HUES6 (cell line): ENCODE measurements around the gene PCNT.
"Not testable (repeated sequence)": the region's sequence is repeated elsewhere in the genome, so short reads cannot be mapped to it uniquely, and the experiment has no call there.

Source experiments
- H3K27ac ChIP-seq: 2 replicates; pipeline ENCODE4 v1.7.0; 2013; ENCODE audit warnings: low read depth, mild to moderate bottlenecking, low read length, inconsistent platforms
- H3K27me3 ChIP-seq: 2 replicates; pipeline ENCODE4 v1.6.1; 2013; ENCODE audit warnings: low read length; ENCODE audit not compliant: control insufficient read depth, insufficient read depth
- H3K36me3 ChIP-seq: 2 replicates; pipeline ENCODE4 v1.6.1; 2013; ENCODE audit warnings: low read length; ENCODE audit not compliant: control insufficient read depth, insufficient read depth
- H3K4me1 ChIP-seq: 2 replicates; pipeline ENCODE4 v1.6.1; 2013; ENCODE audit warnings: low read length; ENCODE audit not compliant: control insufficient read depth, insufficient read depth
- H3K4me3 ChIP-seq: 2 replicates; pipeline ENCODE4 v1.5.1; 2013; ENCODE audit warnings: low read depth, low read length
- H3K9ac ChIP-seq: one replicate; pipeline ENCODE4 v1.6.1; 2013; ENCODE audit warnings: mild to moderate bottlenecking, low read length
- H3K9me3 ChIP-seq: 2 replicates; pipeline ENCODE4 v1.6.1; 2013; ENCODE audit warnings: low read depth, low read length; ENCODE audit not compliant: control insufficient read depth, insufficient read depth

PCNT gene

GRCh38 chr21:46431448-46431847, 107.5 kb downstream of the PCNT start:
- Histone ChIP-seq H3K4me1 (no peaks in the 10 kb centered on the region), H3K4me3 (no peak overlapping the region), H3K9me3 (no peaks in the 10 kb centered on the region), H3K9ac (no peak overlapping the region), H3K27me3 (no peaks in the 10 kb centered on the region), H3K27ac (no peak overlapping the region), H3K36me3 (peaks cover 76% of the 10 kb centered on the region)

DNA sequence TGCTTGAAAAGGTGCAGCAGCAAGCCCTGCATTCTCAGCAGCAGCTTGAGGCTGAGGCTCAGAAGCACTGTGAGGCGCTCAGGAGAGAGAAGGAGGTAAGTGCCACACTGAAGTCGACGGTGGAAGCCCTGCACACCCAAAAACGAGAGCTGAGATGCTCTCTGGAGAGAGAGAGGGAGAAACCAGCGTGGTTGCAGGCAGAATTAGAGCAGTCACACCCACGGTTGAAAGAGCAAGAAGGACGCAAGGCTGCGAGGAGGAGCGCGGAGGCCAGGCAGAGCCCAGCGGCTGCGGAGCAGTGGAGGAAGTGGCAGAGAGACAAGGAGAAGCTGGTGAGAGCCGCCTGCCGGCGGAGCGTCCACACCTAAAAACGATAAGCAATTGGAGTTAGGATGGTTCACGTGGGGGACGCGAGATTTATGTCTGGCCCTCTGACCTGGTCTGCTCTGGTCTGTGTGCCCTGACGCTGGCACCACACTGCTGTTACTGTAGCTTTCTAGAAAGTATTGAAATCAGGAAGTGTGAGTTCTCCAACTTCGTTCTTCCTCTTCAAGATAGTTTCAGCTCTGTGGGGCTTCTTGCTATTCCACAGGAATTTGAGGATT, 108.0 kb downstream of the PCNT start:
- no peak overlapping the region for H3K9ac ChIP-seq
- H3K27ac ChIP-seq, result no peak overlapping the region
- peaks cover 78% of the 10 kb centered on the region for H3K36me3 ChIP-seq
- H3K9me3 ChIP-seq, result no peaks in the 10 kb centered on the region
- H3K4me3 ChIP-seq, result no peak overlapping the region
- no peaks in the 10 kb centered on the region for H3K27me3 ChIP-seq
- H3K4me1 ChIP-seq, result no peaks in the 10 kb centered on the region

GRCh38 chr21:46433116-46433515, 109.2 kb downstream of the PCNT start:
- peaks cover 78% of the 10 kb centered on the region for H3K36me3 ChIP-seq
- H3K4me3 ChIP-seq, H3K27ac ChIP-seq: not testable (repeated sequence)

DNA sequence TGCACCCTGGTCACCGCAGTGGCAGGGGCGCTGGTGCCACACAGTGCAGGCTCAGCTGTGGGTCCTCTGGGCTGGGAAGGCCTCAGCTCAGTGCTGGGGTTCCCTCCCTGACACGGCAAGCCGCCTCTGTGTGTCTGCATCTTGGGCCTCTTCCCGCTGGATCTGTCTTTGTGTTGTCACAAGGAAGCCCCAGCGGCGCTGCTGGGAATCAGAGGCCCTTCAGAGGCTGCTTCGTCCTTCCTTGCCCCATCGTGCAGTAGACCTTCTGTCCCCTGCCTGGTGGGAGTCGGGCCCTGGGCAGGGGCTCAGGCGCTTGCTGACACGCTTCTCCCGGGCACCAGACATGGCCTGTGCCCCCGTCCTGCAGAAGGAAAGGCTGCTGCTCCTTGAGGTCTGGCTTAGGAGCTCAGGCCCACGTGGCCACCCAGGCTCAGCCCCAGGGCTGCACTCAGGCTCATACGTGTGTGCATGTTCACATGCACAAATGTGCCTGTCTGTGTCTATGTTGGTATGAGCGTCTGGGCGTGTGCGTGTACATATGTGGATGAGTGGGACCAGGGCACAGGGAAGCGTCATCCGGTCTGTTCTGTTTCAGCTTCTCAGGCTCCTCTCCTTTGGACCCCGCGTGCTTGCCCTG, 110.5 kb downstream of the PCNT start:
- Histone ChIP-seq H3K36me3 (peaks cover 75% of the 10 kb centered on the region), H3K9ac (no peak overlapping the region), H3K4me1 (no peaks in the 10 kb centered on the region), H3K27ac (no peak overlapping the region), H3K27me3 (no peaks in the 10 kb centered on the region), H3K9me3 (no peaks in the 10 kb centered on the region), H3K4me3 (no peak overlapping the region)

More at GRCh38 chr21:46433116-46433515, 109.2 kb downstream of the PCNT start:
- not testable (repeated sequence) for H3K4me1 ChIP-seq, H3K9ac ChIP-seq, H3K9me3 ChIP-seq, H3K27me3 ChIP-seq

- no peak overlapping the region for H3K4me3 ChIP-seq
- peaks cover 75% of the 10 kb centered on the region for H3K36me3 ChIP-seq
- no peaks in the 10 kb centered on the region for H3K4me1 ChIP-seq
- no peaks in the 10 kb centered on the region for H3K9me3 ChIP-seq
- H3K9ac ChIP-seq, result no peak overlapping the region
- H3K27me3 ChIP-seq, result no peaks in the 10 kb centered on the region
- H3K27ac ChIP-seq, result no peak overlapping the region
Measured at GRCh38 chr21:46435786-46436227, 111.9 kb downstream of the PCNT start.

DNA sequence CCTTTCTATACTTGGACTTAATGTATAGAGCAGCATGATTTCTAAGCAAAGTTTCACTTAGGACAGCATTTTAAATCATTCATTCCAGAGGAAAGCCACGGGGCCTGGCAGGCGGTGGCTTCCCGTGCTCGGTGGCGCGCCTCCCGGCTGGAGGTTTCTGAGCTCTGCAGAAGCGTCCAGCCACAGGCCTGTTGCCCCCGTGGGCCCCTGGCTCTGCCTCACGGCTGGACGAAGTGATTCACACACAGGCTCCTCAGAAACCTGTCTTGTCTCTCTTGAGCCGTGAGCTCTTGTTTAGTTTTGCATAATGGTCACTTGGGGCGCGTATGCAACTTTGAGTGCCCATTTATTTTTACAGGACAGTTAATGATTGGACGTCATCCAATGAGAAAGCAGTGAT, 112.7 kb downstream of the PCNT start:
- Histone ChIP-seq H3K36me3 (peaks cover 77% of the 10 kb centered on the region), H3K9ac (no peak overlapping the region), H3K27ac (no peak overlapping the region)

DNA sequence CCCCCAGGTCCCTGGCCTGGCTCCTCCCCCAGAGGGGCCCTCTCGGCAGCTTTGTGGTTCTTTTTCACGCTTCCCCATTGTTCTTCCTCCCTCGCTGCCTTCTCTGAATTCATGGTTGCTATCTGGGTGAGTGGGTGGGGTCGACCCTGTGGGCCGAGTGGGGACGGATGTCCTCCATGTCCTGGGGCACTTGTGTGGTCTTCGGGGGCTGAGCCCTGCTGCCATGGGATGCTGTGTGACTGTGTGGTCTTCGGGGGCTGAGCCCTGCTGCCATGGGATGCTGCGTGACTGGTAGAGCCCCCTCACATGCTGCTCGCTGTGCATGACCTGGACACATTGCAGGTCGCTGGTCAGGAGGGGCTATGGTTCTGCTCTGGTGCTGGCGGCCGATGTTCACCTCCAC, 113.1 kb downstream of the PCNT start:
- Histone ChIP-seq H3K27ac (no peak overlapping the region), H3K4me3 (no peak overlapping the region), H3K9me3 (no peaks in the 10 kb centered on the region), H3K4me1 (no peaks in the 10 kb centered on the region), H3K36me3 (peaks cover 77% of the 10 kb centered on the region), H3K27me3 (no peaks in the 10 kb centered on the region), H3K9ac (no peak overlapping the region)

More for the DNA sequence above, 112.7 kb downstream of the PCNT start:
- no peaks in the 10 kb centered on the region for H3K9me3 ChIP-seq
- no peak overlapping the region for H3K4me3 ChIP-seq
- no peaks in the 10 kb centered on the region for H3K27me3 ChIP-seq
- H3K4me1 ChIP-seq, result no peaks in the 10 kb centered on the region

GRCh38 chr21:46437511-46437910, 113.6 kb downstream of the PCNT start:
- Histone ChIP-seq H3K9me3 (no peaks in the 10 kb centered on the region), H3K36me3 (peaks cover 77% of the 10 kb centered on the region), H3K4me3 (no peak overlapping the region), H3K4me1 (no peaks in the 10 kb centered on the region), H3K27ac (no peak overlapping the region), H3K9ac (no peak overlapping the region), H3K27me3 (no peaks in the 10 kb centered on the region)

DNA sequence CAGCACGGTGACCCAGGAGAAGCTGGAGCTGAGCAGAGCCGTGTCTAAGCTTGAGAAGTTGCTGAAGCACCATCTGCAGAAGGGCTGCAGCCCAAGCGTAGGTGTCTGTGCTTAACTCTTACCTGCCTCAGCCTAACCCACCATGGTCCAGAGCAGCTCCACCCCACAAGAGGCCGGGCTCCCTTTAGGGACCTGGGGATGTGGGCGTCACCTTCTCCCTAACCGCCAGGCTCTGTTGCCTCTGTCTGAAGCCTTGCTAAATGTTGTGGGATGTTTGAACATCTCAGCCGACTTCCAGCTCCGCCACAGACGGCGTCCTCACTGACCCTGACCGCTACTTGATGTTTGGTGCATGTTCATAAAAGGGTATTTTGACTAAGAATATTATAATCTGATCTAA, 114.3 kb downstream of the PCNT start:
- Histone ChIP-seq H3K36me3 (peaks cover 83% of the 10 kb centered on the region), H3K4me1 (peaks cover 7% of the 10 kb centered on the region; the same call in 1 of the 2 replicates), H3K4me3 (no peak overlapping the region), H3K27me3 (no peaks in the 10 kb centered on the region), H3K27ac (no peak overlapping the region), H3K9me3 (no peaks in the 10 kb centered on the region), H3K9ac (no peak overlapping the region)

- Histone ChIP-seq H3K9me3 (no peaks in the 10 kb centered on the region), H3K9ac (no peak overlapping the region), H3K4me1 (peaks cover 7% of the 10 kb centered on the region; the same call in 1 of the 2 replicates), H3K36me3 (peaks cover 80% of the 10 kb centered on the region), H3K27me3 (no peaks in the 10 kb centered on the region), H3K27ac (no peak overlapping the region), H3K4me3 (no peak overlapping the region)
Measured at GRCh38 chr21:46439906-46440305, 116.0 kb downstream of the PCNT start.

- Histone ChIP-seq H3K4me3 (no peak overlapping the region), H3K9ac (no peak overlapping the region), H3K4me1 (peaks cover 7% of the 10 kb centered on the region; the same call in 1 of the 2 replicates), H3K27ac (no peak overlapping the region), H3K27me3 (no peaks in the 10 kb centered on the region), H3K36me3 (peaks cover 80% of the 10 kb centered on the region), H3K9me3 (no peaks in the 10 kb centered on the region)
Measured at GRCh38 chr21:46441331-46441730, 117.4 kb downstream of the PCNT start.
